NCI-H1105 treated with DMSO at 0.1 percent for 48 hours (cell line): Measurements from ENCODE around the gene ASTN2.

ENCODE experiments used
- DNase-seq: peaks from one replicate; lab custom pipeline; 2025; lab: John Stamatoyannopoulos, UW

The ASTN2 gene

DNA sequence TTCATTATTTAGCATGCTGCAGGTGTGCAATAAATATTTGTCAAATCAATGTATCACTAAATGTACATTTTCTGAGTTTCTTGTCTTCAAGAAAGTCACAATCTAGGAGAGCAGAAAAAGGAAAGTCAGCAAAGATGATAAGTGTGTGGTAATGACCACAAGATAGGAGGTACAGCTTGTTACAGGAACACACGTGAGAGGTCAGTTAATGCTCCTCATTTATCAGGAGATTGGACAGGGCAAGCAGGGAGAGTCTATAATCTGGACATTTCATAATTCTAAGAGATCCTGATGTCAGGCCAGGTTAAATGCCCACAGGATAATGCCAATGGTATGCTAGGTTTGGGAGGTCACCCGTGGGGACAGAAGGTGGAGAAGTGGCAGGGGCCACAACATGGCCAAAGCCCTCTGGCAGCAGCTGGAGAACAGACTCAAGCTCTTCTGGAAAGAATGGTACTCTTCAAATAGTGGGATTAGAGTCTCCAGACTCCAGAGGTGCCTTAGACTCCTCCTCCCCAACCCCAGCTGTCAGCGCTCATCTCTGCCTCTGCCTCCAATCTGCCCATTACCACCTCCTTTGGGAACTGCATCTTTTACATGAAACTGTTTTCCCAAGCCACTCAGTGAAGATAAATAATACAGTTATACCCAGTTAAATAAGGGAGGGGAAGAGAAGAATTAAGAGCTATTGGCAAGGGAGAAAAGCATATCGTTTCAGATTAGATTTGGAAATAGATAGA is 114.3 kb downstream of the ASTN2 start:
- DNase-seq = no peak

DNA sequence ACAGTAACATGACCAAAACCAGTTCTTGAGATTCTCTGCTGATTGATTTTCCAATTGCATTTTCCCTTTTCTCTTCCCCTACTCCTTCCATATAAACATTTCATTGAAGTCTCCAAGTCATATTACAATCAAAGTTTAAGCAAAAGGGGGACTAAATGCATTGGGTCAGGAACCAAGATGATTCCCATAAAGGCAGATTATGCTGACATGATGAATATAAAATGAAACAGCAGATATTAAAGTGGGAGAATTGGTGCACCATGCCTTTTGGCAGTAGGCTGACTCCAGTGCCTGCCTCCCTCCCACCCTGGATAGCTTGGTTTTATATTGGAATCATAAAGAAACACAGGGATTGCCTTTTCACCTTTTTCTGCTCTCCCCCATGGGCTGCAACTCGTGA is 118.4 kb downstream of the ASTN2 start:
- DNase-seq = no peak

DNA sequence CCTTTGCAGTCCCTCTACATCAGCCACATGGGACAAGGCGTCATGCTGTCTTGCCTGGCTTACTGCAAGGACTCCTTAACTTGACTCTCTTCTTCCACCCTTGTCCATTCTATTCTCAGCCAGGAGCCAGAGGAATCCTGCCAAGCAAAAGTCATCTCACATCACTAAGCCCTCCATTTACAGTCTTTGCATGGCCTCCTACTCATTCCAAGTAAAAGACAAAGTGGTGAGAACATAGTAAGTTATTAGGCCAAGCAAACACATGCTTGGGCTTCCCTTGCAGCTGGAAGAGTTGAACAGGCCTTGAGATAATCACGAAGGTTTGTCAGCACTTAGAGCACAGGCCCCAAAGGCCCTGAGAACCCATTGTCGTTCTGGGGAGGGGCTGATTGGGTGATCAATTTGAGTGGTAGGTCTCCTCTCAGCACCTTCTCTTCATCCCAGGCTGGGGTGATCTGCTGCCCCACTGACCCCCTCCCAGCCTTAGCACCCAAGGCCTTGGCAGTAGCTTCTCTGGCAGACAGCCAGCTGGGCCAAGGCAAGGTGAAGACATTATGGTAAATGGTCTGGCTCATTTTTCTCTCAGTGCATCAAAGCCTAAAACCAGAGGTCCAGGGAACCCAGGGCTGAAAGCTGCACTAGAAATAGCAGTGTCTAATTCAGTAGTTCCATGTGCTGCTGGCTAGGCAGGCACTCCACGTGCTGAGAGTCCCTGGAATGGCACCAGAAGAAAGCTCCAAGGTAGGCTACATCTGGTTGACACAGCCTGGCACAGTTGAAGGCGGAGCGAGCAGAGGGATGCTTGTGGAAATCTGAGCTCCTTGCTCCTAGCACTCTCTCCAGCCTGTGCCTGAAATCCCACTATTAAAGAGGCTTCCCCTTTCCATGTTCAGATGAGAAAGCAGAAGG is 121.4 kb downstream of the ASTN2 start:
- DNase-seq = no peak

DNA sequence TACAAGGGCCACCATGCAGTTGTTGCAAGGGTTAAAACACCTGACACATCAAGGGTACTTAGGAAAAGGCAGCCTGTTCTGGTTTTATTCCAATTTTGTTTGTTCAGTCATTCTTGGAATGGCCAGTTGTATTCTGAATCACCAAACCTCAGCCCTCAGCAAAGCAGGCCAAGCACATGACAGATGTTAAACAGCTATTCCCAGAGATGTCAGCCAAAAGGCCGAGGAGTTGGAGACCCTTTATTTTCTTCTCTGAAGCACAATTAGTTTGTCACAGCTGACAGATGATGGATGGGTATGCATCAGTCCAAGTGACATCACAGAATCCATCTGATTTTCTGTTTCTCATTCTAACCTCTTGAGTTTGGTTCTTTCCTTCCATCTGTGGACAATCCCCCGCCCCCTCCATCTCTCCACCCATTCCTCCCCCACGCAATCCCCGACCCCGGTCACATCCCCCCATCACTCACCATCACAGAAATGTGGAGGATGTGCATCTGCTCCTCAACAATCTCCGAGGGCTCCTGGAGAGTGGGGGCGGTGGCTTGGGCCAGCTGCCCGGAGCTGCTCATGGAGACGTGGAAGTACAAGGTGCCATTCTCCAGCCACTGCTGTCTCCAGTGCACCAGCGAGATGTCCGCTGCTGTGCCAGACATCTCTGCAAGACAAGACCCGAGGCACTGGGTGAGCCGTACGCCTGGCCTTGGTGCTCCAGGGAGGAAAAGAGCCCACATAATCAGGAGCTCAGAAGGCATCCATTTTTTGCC is 123.8 kb downstream of the ASTN2 start:
- DNase-seq = no peak

GRCh38 chr9:117290306-117290840 is 124.5 kb downstream of the ASTN2 start:
- DNase-seq = no peak

DNA sequence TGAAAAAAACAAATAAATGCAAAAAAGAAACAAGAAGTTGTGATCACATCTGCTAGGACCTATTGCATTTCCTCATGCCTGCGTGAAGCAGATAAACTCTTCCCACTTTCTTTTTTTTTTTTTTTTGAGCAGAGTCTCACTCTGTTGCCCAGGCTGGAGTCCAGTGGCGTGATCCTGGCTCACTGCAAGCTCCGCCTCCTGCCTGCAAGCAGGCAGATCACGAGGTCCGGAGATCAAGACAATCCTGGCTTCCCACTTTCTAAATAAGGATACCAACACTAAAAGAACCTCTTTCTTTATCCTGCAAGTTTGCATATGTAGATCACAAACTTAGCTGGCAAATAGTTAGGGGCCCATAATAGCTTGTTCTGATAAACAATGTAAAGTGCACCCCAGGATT is 128.6 kb downstream of the ASTN2 start:
- DNase-seq = no peak

- DNase-seq = no peak
Measured at GRCh38 chr9:117284414-117284813, 130.4 kb downstream of the ASTN2 start.

DNA sequence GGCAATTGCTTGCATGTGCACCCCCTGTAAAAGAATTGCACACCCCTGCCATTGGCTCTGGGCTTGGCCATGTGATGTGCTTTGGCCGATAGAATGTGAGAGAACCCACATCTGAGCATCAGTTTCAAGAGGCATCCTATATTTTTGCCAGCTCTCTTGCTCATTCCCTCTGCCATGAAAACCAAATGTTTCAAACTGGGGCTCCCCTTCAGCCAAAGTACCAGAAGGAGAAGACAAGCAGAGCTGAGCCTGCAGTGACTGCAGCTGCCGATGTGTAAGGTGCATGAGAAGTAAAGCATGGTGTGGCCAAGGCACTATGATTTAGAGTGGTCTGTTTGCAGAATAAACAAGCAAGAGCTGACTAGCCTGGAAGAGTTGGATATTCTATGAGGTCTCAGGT is 132.3 kb downstream of the ASTN2 start:
- no peak for DNase-seq

- DNase-seq = peak; percentile 81
Measured at GRCh38 chr9:117278471-117279035, 136.3 kb downstream of the ASTN2 start.

GRCh38 chr9:117278020-117278419 is 136.8 kb downstream of the ASTN2 start:
- peak; percentile 97 for DNase-seq

DNA sequence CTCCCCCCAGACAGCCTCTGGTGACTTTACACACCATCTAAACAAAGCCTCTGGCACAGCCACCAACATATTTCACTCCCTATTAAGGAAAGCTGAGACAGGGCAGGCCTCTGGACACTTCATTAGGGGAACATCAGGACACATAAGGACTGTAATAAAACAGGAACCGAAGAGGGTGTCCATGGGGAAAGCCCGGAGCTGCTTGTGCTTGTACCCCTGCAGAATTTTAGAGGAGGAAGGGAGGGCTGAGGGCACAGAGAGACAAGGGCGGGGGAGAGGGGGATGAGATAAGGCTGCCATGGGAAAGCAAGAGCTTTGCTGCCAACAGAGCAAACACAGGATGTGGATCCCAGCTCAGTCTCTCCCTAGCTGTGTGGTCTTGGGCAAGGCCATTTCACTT is 138.4 kb downstream of the ASTN2 start:
- DNase-seq = no peak

DNA sequence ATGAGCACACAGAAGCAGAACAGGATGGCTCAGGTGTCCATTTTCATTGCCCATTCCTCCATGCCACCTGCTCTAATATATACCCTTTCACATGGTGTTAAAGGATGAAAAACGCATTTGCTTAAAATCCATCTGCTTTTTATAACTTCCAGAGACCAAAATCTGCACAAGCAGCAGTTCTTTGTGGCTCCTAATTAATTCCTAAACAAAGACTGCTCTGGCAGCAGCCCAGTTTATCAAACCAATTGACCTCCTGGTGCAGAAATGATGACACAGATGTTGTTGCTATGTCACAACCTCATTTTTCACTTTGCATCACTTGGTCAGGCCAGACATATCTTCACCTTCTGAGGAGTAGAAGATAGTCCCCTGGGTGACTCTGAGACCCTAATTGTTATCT is 141.2 kb downstream of the ASTN2 start:
- DNase-seq = peak; percentile 25

GRCh38 chr9:117268847-117269446 is 145.9 kb downstream of the ASTN2 start:
- DNase-seq = peak; percentile 31

DNA sequence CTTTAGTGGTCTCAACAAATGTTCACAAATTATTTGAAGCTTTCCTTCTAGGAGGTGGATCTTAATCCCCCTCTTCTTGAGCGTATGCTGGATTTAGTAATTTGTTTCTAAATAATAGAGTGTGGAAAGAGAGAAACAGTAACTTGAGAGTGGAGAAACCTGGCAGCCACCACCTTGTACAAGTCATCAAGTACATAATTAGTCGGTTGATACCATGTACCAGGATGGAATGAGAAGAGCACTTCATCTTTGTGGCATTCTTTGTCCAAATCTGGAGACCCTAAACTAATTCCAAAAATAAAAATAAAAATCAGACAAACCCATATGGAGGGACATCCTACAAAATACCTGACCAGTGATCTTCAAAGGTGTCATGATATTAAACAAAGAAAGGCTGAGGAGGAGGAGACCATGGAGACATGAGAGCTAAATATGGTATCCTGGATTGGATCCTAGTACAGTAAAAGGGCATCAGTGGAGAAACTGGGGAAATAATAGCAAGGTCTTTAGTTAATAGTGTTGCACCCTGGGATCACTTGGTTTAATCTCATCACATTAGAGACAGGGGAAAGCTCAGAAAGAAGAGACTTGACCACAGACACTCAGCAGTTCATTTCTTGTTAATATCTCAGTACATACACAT is 147.9 kb downstream of the ASTN2 start:
- DNase-seq = peak; percentile 30

- DNase-seq = no peak
Measured at GRCh38 chr9:117265253-117265652, 149.6 kb downstream of the ASTN2 start.

GRCh38 chr9:117258184-117258866 is 156.5 kb downstream of the ASTN2 start:
- no peak for DNase-seq

- no peak for DNase-seq
Measured at GRCh38 chr9:117253261-117253660, 161.6 kb downstream of the ASTN2 start.

GRCh38 chr9:117250610-117251215 is 164.1 kb downstream of the ASTN2 start:
- DNase-seq = no peak

GRCh38 chr9:117249799-117250198 is 165.1 kb downstream of the ASTN2 start:
- DNase-seq = no peak

GRCh38 chr9:117247266-117247665 is 167.6 kb downstream of the ASTN2 start:
- DNase-seq = peak; percentile 13
